ENCODE measurements around the gene ASB18.

GRCh38 chr2:236254001-236254400 lies 10.2 kb downstream of the ASB18 start:
- no peak for TF ChIP-seq POLR2AphosphoS5 (IDR thresholded peaks at IDR 0.05; ENCODE audit: low read depth)
- TF ChIP-seq CTCF (conservative IDR thresholded peaks at IDR 0.05; ENCODE audit: low read depth in 2 of 2), result no peak
- TF ChIP-seq EZH2 (IDR thresholded peaks at IDR 0.05; ENCODE audit: low read depth, unreplicated experiment), result no peak
- TF ChIP-seq JUNB (IDR thresholded peaks at IDR 0.05; ENCODE audit: unreplicated experiment), result no peak
- no peak for TF ChIP-seq STAT1 (IDR thresholded peaks at IDR 0.05; ENCODE audit: unreplicated experiment)
- no peak for TF ChIP-seq REST (IDR thresholded peaks at IDR 0.05; ENCODE audit: unreplicated experiment)
- TF ChIP-seq CREB1 (CRISPR knock-in tag; IDR thresholded peaks at IDR 0.05; ENCODE audit: low read depth), result no peak
- no peak for TF ChIP-seq NANOG (IDR thresholded peaks at IDR 0.05; ENCODE audit: borderline replicate concordance)
- TF ChIP-seq ETS1 (IDR thresholded peaks at IDR 0.05), result no peak
- TF ChIP-seq ZNF331 (CRISPR knock-in tag; IDR thresholded peaks at IDR 0.05; ENCODE audit: low read depth), result no peak
- TF ChIP-seq ZNF462 (CRISPR knock-in tag; IDR thresholded peaks at IDR 0.05), result no peak

Measured in GM23338 (cell line).